GM18909 (cell line): ENCODE measurements around the gene CLDN22.

Experiments
- ATAC-seq: cut with Tn5 transposase; IDR thresholded peaks from one replicate; pipeline ENCODE4 v1.9.1; 2021; ENCODE audit warnings: mild to moderate bottlenecking; ENCODE audit not compliant: unreplicated experiment, poor library complexity

Gene CLDN22

GRCh38 chr4:183320211-183321059 lies at the start of gene CLDN22:
CLDN22 (minus strand) TSS chr4:183320276; CDS start chr4:183320218, 58 bp downstream.
- ATAC-seq: no peak

GRCh38 chr4:183369073-183369472 lies 49.0 kb upstream of the CLDN22 start:
- ATAC-seq: no peak

DNA sequence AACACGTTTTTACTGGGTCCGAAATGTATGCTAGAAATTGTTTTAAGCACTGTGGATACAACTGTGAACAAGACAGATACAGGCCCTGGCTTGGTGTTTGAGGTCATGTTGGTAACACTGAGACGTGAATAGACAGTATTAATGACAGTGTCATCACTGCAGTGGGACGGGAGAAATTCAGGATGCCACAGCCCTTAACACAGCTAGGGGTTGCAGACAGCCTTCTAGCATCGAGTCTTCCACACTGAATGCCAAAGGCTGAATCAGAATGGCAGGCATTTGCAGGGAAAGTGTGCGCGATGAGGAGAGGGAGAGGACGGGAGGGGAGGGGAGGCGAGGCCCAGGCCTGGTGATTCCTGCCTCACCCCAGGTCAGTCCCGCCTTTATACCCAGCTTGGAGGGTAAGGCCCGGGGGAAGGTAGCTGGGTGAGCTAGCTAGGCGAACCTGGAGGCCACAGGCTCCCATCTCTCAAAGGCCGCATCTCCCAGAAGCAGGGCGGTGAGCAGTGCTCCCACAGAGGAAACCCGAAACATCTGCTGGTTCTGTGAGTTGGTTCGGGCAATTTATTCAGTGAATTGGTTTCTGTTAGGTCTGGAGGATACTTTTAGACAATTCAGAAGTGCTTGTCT lies 46.2 kb upstream of the CLDN22 start:
- no peak for ATAC-seq

DNA sequence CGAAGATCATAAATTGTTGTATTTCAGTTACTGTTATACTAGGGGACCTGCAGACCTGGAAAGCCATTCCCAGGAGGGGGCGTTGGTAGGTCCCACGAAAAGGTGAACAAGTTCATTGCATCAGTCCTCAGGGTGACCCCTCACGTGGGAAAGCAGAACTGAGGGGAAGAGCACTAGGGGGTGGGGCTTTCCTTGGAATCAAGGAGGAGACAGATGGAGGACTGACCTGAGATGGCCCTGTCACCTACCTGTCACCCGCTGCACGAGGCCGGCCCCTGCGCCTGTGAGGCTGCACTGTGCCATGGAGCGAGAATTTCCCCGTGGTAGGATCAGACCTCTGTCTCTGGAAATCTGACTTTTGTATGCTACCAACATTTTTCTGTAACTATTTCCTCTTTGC lies 43.9 kb upstream of the CLDN22 start:
- no peak for ATAC-seq

DNA sequence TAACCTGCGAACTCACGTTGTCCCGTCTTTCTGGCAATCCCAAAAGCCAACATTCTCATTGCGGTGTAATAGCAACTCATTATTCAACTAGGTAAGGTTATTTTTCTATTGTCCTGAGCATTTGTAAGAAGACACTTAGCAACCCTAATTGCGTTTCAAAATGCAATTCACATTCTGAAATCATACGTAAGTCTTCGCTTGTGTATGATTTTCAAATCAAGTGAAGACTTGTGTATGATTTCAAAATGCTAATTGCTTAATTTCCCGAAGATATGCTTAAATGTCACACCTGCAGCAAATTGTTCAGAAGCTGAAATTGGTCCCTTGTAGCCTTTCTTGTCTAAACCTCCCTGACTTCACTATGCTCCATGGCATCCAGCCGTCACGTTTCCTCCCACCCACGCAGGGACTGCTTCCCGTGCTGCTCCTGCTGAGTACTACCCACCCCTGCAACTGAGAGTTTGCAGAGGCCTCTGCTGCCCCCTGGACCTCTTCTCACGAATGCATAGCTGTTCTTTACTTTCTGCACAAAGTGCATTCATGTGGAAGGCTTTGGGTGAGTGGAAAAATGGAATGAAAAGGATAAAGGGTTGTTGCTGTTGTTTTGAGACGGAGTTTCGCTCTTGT lies 43.0 kb upstream of the CLDN22 start:
- ATAC-seq: no peak

DNA sequence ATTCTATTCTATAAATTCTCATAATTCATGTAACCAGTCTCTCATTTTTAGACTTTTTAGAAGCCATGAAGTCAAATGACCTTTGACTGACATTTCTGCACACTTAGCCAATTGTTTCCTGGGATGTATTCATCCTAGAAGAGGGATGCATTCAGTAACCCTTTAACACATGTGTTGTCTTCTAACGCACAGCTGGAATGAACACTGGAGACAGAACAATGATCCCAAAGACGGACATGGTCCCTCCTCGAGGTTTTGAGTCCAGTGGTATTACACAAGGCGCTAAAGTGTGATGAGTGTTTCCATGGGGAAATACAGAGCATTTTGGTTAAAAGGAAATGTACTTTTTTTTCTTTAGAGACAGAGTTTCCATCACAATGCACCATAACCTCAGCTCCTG lies 42.0 kb upstream of the CLDN22 start:
- ATAC-seq: no peak

- no peak for ATAC-seq
Measured at GRCh38 chr4:183360161-183360919, 40.3 kb upstream of the CLDN22 start.

- no peak for ATAC-seq
Measured at GRCh38 chr4:183358215-183358755, 38.2 kb upstream of the CLDN22 start.

- no peak for ATAC-seq
Measured at GRCh38 chr4:183356931-183357675, 37.0 kb upstream of the CLDN22 start.

DNA sequence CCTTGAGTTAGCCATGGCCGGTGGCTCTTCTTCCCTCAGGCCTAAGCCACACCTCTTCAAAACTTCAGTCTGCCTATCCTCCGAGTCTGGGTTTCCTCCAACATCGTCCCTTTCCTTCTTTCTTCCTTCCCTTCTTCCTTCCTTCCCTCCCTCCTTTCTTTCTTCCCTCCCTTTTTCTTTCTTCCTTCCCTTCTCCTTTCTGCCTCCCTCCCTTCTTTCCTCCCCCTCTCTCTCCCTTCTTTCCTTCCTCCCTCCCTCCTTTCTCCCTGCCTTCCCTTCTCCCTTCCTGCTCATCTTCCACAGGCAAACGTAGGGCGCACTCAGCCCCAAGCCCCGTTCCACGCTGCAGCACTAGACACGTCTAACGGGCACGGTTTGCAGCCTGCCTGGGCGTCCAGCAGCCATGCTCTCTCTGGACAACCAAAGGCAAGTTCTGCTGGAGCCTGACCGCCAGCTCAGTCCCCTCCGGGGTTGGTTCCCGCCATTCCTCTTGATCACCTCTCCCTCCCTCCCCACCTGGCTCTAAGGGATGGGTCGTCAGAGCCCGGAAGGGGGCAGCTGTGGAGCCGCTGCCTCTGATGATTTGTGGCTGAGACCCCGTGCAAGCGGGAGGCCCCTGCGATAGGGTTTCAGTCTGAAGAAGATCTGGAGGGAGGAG lies 36.2 kb upstream of the CLDN22 start:
- no peak for ATAC-seq

DNA sequence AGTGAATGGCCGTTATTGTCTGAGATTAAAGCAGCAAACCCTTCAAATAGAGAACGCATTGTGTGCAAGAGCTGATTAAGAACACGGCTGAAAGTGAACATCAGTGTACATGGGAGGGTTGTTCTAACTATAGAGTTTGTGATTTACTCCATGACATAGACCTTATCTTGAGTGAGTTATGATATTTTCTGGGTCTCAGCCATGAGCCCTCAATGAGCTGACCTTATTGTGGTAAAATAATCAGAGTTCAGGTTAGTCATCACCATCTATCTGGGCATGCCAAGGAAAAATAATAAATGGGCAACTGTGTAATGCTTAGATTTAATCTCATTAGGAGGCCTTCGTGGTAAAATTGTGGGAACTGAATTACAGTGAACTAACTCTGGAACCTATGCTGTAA lies 35.3 kb upstream of the CLDN22 start:
- ATAC-seq: no peak

DNA sequence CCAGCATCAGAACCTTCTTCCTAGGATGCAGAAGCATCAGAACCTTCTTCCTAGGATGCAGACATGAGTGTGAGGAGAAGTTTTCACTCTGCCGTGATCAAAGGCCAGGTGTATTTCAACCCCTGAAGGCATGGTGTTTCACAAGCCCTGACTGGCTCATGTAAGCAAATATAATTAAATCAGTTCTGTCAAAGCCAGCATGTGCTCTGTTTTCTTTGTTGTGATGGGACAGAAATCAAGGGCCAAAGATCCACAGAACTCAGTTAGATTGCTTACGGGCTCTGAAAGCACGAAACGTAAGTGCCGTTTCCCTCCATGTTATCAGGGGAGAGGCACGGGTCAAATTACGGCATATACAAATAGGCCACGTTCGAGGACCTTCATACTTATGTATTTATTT lies 34.1 kb upstream of the CLDN22 start:
- ATAC-seq: no peak

- ATAC-seq: no peak
Measured at GRCh38 chr4:183353557-183353956, 33.5 kb upstream of the CLDN22 start.

- ATAC-seq: no peak
Measured at GRCh38 chr4:183352546-183352945, 32.5 kb upstream of the CLDN22 start.

DNA sequence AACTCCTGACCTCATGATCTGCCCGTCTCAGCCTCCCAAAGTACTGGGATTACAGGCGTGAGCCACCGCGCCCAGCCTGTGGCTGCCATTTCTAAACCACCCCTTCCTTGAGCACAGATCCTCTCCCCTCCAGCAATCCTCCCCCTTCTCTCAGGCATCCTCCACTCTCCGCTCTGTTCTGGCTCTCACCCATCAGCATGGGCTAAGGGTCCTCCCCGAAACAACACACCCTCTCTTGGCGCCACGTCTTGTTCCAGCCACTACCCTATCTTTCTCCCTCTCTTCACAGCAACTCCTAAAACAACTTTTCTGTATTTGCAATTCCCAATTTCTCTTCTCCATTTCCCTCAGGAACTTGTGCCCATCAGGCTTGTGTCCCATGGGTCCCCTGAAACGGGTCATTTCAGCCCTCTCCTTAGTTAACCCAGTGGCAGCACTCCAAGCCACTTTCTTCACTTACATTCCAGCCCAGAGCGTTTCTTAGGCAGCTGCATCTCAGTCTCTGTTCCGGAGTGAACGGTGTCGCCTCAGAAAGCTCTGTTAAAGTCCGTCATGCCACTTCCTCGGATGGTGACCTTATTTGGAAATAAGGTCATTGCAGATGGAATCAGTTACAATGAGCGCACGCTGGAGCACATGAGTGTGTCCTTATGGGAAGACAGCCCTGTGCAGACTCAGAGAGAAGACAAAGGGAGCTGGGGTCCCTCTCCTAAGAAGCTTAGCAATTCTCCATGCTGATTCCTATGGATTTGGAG lies 30.4 kb upstream of the CLDN22 start:
- no peak for ATAC-seq

- no peak for ATAC-seq
Measured at GRCh38 chr4:183349673-183350072, 29.6 kb upstream of the CLDN22 start.

DNA sequence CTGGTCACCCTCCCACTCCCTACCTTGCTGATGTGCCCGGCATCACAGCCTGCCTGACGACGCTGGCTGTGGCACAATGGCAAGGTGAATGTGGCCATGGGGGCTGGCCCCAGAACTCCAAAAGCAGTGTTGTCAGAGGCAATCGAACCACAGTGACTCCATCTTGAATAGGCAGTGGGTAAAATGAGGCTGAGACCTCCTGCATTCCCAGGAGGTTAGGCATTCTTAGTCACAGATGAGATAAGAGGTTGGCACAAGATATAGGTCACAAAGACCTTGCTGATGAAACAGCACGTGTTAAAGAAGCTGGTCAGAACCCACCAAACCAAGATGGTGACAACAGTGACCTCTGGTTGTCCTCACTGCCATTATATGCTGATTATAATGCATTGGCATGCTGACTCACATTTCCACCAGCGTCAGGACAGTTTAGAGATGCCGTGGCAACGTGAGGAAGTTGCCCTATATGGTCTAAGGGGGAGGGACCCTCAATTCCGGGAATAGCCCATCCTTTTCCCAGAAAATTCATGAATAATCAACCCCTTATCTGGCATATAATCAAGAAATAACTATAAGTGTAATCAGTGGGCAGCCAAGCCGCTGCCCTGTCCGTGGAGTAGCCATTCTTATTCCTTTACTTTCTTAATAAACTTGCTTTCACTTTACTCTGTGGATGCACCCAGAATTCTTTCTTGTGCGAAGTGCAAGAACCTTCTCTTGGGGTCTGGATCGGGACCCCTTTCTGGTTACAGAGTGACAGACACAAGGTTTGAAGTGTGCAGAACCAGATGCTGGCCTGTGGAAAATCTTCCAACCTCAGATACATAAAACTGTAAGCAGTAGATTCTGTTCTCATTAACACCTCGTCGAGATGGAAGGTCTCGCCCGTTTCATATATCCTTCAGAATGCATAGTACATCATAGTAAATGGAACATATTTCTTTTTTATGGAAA lies 28.9 kb upstream of the CLDN22 start:
- ATAC-seq: no peak
